IPS-20b (cell line): ENCODE results near the gene ATP6V0A1.
"Not testable (repeated sequence)": the region's sequence is repeated elsewhere in the genome, so short reads cannot be mapped to it uniquely, and the experiment has no call there.

Experiments used
- H3K27ac ChIP-seq: one replicate; pipeline ENCODE4 v1.5.1; 2013; ENCODE audit warnings: low read length
- H3K27me3 ChIP-seq: 2 replicates; pipeline ENCODE4 v1.6.1; 2013; ENCODE audit warnings: mild to moderate bottlenecking, low read length, inconsistent platforms; ENCODE audit not compliant: insufficient read depth
- H3K36me3 ChIP-seq: 2 replicates; pipeline ENCODE4 v1.6.1; 2013; ENCODE audit warnings: low read depth, mild to moderate bottlenecking, inconsistent platforms, low read length, moderate library complexity; ENCODE audit not compliant: insufficient read depth
- H3K4me1 ChIP-seq: 2 replicates; pipeline ENCODE4 v1.6.1; 2013; ENCODE audit warnings: mild to moderate bottlenecking, control low read depth, inconsistent platforms, low read length, moderate library complexity; ENCODE audit not compliant: insufficient read depth
- H3K4me3 ChIP-seq: 2 replicates; pipeline ENCODE4 v1.5.1; 2013; ENCODE audit warnings: mild to moderate bottlenecking, low read length, inconsistent platforms
- H3K9ac ChIP-seq: 2 replicates; pipeline ENCODE4 v1.6.1; 2013; ENCODE audit warnings: low read depth, mild to moderate bottlenecking, inconsistent platforms, low read length, moderate library complexity
- H3K9me3 ChIP-seq: 2 replicates; pipeline ENCODE4 v1.6.1; 2013; ENCODE audit warnings: mild to moderate bottlenecking, low read depth, low read length, inconsistent platforms; ENCODE audit not compliant: insufficient read depth

The ATP6V0A1 gene

GRCh38 chr17:42537156-42537805 is 78.6 kb downstream of the ATP6V0A1 start:
- no peak overlapping the region for H3K27ac ChIP-seq
- H3K36me3 ChIP-seq = peaks cover 22% of the 10 kb centered on the region
- H3K4me1 ChIP-seq = peaks cover 7% of the 10 kb centered on the region; the same call in 1 of the 2 replicates
- H3K27me3 ChIP-seq = no peaks in the 10 kb centered on the region; the same call in 1 of the 2 replicates
- H3K4me3 ChIP-seq = peak overlapping the region; percentile 89
- peak overlapping the region; percentile 80; the same call in 1 of the 2 replicates for H3K9ac ChIP-seq
- no peaks in the 10 kb centered on the region for H3K9me3 ChIP-seq

GRCh38 chr17:42537826-42538451 is 79.3 kb downstream of the ATP6V0A1 start:
- Histone ChIP-seq H3K4me1 (peaks cover 7% of the 10 kb centered on the region; the same call in 1 of the 2 replicates), H3K9ac (no peak overlapping the region), H3K27ac (no peak overlapping the region), H3K36me3 (peaks cover 29% of the 10 kb centered on the region), H3K27me3 (no peaks in the 10 kb centered on the region; the same call in 1 of the 2 replicates), H3K9me3 (no peaks in the 10 kb centered on the region), H3K4me3 (no peak overlapping the region)

GRCh38 chr17:42538482-42538881 is 79.8 kb downstream of the ATP6V0A1 start:
- no peak overlapping the region for H3K27ac ChIP-seq
- no peak overlapping the region for H3K4me3 ChIP-seq
- H3K27me3 ChIP-seq = no peaks in the 10 kb centered on the region; the same call in 1 of the 2 replicates
- H3K9me3 ChIP-seq = no peaks in the 10 kb centered on the region
- H3K36me3 ChIP-seq = peaks cover 34% of the 10 kb centered on the region
- peaks cover 7% of the 10 kb centered on the region; the same call in 1 of the 2 replicates for H3K4me1 ChIP-seq
- no peak overlapping the region for H3K9ac ChIP-seq

GRCh38 chr17:42540558-42540957 is 81.9 kb downstream of the ATP6V0A1 start:
- not testable (repeated sequence) for H3K9me3 ChIP-seq, H3K27me3 ChIP-seq, H3K4me3 ChIP-seq, H3K9ac ChIP-seq, H3K4me1 ChIP-seq, H3K27ac ChIP-seq
- peaks cover 41% of the 10 kb centered on the region for H3K36me3 ChIP-seq

- Histone ChIP-seq H3K9me3 (no peaks in the 10 kb centered on the region), H3K4me3 (no peak overlapping the region), H3K4me1 (0 out of 2 replicates have a peak, but pooled peaks cover 3% of the 10 kb centered on the region), H3K9ac (no peak overlapping the region), H3K27me3 (no peaks in the 10 kb centered on the region), H3K27ac (no peak overlapping the region), H3K36me3 (peaks cover 41% of the 10 kb centered on the region)
These were observed 82.6 kb downstream of the ATP6V0A1 start for GRCh38 chr17:42541041-42541833.

GRCh38 chr17:42543190-42544079 is 84.8 kb downstream of the ATP6V0A1 start:
- peaks cover 41% of the 10 kb centered on the region for H3K36me3 ChIP-seq
- no peak overlapping the region for H3K9ac ChIP-seq
- no peak overlapping the region for H3K27ac ChIP-seq
- H3K27me3 ChIP-seq = no peaks in the 10 kb centered on the region
- H3K9me3 ChIP-seq = no peaks in the 10 kb centered on the region
- H3K4me1 ChIP-seq = no peaks in the 10 kb centered on the region
- no peak overlapping the region for H3K4me3 ChIP-seq

- peaks cover 6% of the 10 kb centered on the region; the same call in 1 of the 2 replicates for H3K27me3 ChIP-seq
- no peaks in the 10 kb centered on the region for H3K4me1 ChIP-seq
- no peak overlapping the region for H3K27ac ChIP-seq
- no peak overlapping the region for H3K9ac ChIP-seq
- H3K9me3 ChIP-seq = no peaks in the 10 kb centered on the region
- peaks cover 30% of the 10 kb centered on the region for H3K36me3 ChIP-seq
- H3K4me3 ChIP-seq = no peak overlapping the region
These were observed 86.2 kb downstream of the ATP6V0A1 start for GRCh38 chr17:42544874-42545283.

- not testable (repeated sequence) for H3K27ac ChIP-seq, H3K9me3 ChIP-seq, H3K4me1 ChIP-seq, H3K27me3 ChIP-seq, H3K4me3 ChIP-seq, H3K9ac ChIP-seq
- peaks cover 27% of the 10 kb centered on the region for H3K36me3 ChIP-seq
These were observed 87.3 kb downstream of the ATP6V0A1 start for GRCh38 chr17:42545755-42546505.

GRCh38 chr17:42547001-42547461 is 88.4 kb downstream of the ATP6V0A1 start:
- H3K9ac ChIP-seq = no peak overlapping the region
- peaks cover 6% of the 10 kb centered on the region; the same call in 1 of the 2 replicates for H3K27me3 ChIP-seq
- no peak overlapping the region for H3K27ac ChIP-seq
- H3K4me3 ChIP-seq = no peak overlapping the region
- 0 out of 2 replicates have a peak, but pooled peaks cover 19% of the 10 kb centered on the region for H3K36me3 ChIP-seq
- H3K4me1 ChIP-seq = no peaks in the 10 kb centered on the region
- no peaks in the 10 kb centered on the region for H3K9me3 ChIP-seq

- Histone ChIP-seq H3K4me1 (no peaks in the 10 kb centered on the region), H3K9ac (no peak overlapping the region), H3K27ac (no peak overlapping the region), H3K36me3 (0 out of 2 replicates have a peak, but pooled peaks cover 14% of the 10 kb centered on the region), H3K27me3 (peaks cover 6% of the 10 kb centered on the region; the same call in 1 of the 2 replicates), H3K4me3 (peak overlapping the region; percentile 66; the same call in 1 of the 2 replicates), H3K9me3 (no peaks in the 10 kb centered on the region)
These were observed 89.0 kb downstream of the ATP6V0A1 start for GRCh38 chr17:42547698-42548069.
